Stimulated activated CD4-positive, alpha-beta T cell treated with anti-CD3 and anti-CD28 coated beads, Interleukin-12 subunit alpha, Interleukin-12 subunit beta, amount 100 ng/mL, for 4 hours (primary cell): ENCODE data around the gene RNF7.
"Not testable (repeated sequence)": the region's sequence is repeated elsewhere in the genome, so short reads cannot be mapped to it uniquely, and the experiment has no call there.

ENCODE experiments used
- DNase-seq: peaks from one replicate; pipeline ENCODE4 v3.0.0-alpha.2; 2020

RNF7 gene

DNA sequence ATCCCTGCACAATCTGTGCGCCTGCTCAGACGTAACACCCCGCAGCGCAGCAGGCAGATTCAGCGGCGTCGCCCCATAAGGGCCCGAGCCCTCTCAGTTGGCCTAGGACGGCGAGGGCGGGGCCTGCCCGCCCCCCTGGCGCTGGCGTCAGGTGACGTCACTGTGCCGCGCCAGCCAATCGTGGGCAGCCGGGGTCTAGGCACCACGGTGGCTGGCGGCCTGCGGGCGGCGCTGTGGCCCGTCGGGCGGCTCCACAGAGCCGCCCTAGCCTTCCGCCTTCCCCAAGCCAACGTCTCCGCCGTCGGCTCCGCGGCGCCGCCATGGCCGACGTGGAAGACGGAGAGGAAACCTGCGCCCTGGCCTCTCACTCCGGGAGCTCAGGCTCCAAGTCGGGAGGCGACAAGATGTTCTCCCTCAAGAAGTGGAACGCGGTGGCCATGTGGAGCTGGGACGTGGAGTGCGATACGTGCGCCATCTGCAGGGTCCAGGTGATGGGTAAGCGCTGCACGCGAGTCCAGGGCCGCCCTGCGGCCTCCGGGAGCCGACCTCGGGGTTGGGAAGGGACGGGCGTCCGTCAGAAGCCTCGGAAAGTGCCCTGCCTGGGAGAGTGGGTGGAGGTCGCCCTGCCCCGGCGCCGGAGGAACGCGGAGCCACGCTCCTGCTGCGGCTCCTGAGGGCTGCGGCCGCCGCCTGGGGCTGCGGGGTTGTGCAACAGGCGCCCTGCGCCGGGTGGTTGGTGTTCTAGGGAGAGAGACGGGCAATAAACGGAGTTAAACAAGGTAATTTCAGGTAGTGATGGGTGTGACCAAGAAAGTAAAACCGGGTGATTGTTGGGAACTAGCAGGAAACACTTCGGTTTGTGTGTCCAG is at the start of gene RNF7:
Gene RNF7, plus strand, starts transcription at position 277 of the 869 bp plus-strand sequence. Its CDS starts 44 bp downstream, at position 321.
- DNase-seq = peak; percentile 94

DNA sequence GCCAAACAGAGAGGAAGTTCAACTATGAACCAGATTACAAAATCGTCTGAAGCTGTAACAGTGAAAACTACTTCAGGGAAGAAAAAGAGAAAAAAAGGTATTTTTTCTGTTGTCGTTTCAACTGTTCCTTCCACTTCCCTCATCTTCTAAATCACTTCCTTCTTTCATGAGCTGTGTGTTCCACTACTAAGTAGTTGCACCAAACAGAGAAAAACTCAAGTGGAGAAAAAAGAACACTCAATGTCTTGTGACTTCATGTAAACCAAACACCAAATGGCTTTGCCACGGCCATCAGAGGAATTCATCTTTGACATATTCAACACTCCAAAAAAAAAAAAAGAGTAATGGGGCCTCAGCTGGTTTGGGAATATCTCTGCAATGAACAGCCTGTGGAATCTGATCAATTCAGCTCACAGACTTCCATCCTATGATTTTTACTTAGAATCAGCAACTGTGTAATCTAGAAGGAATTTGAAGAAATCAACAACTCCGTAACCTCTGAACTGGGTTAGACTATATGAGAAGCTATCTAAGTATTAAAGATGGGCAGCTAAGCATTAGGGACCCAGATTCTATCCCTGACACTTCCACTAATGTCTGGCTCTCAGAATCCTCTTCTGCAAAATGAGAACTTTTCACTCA is 47.5 kb upstream of the RNF7 start:
- no peak for DNase-seq

DNA sequence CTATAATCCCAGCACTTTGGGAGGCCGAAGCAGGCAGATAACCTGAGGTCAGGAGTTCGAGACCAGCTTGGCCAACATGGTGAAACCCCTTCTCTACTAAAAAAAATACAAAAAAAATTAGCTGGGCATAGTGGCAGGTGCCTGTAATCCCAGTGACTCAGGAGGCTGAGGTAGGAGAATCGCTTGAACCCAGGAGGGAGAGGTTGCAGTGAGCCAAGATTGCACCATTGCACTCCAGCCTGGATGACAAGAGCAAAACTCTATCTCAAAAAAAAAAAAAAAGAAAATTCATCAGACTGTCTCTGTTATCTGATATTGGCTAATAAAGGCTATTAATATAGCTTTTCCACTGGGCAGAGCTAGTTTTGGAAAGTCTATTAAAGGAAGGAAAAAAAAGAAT is 46.6 kb upstream of the RNF7 start:
- not testable (repeated sequence) for DNase-seq

DNA sequence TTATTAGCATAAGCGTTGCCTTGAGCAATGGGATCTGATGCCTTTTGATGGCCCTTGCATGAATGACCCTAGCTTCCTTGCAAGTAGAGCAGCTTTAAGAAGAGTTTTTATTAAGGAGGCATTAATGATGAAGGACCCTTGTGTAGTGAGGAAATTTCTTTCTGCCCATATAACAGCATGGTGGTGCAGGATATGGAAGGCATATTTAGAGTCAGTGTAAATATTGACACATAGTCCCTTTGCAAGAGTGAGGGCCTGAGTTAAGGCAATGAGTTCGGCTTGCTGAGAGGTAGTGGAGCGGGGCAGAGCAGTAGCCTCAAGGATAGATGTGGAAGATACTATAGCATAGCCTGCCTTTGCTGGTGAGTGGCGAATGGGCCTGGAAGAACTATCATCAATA is 45.1 kb upstream of the RNF7 start:
- DNase-seq = not testable (repeated sequence)

DNA sequence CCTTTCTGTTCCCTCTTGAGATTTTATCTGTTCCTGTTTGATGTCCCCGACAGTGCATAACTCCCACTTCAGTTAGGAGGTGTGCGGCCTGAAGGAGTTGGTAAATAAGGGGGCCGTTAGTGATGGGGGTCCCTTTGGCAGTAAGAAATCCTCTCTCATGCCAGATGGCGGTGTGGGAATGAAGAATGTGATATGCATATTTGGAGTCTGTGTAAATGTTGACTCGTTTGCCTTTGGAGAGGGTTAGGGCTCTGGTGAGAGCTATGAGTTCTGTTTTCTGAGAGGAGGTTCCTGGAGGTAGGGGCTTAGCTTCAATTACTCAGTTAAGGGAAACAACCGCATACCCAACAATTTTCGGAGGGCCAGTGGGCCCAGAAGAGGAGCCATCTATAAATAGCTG is 38.8 kb upstream of the RNF7 start:
- no peak for DNase-seq

DNA sequence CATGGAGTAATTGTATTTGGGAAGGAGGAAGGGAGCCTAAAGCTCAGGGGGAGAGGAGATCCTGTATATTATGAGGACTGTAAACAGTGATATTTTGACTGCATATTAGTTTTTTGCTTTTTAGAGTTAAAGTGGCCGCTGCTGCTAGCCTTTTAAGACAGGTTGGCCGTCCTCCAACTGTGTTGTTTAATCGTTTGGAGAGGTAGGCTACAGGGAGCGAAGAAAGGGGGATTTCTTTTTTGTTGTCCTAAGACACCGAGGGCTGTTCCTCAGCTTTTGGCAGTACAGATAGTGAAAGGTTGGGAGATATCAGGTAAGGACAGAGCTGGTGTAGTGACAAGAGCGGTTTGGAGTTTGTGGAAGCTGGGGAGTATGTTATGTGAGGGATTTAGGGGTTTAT is 38.2 kb upstream of the RNF7 start:
- DNase-seq = no peak

DNA sequence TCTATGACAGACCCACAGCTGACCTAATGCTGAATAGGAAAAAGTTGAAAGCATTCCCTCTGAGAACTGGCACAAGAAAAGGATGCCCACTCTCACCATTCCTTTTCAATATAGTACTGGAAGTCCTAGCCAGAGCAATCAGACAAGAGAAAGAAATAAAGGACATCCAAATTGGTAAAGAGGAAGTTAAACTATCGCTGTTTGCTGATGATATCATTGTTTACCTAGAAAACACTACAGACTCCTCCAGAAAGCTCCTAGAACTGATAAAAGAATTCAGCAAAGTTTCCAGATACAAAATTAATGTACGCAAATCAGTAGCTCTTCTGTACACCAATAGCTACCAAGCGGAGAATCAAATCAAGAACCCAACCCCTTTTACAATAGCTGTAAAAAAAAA is 34.7 kb upstream of the RNF7 start:
- not testable (repeated sequence) for DNase-seq

DNA sequence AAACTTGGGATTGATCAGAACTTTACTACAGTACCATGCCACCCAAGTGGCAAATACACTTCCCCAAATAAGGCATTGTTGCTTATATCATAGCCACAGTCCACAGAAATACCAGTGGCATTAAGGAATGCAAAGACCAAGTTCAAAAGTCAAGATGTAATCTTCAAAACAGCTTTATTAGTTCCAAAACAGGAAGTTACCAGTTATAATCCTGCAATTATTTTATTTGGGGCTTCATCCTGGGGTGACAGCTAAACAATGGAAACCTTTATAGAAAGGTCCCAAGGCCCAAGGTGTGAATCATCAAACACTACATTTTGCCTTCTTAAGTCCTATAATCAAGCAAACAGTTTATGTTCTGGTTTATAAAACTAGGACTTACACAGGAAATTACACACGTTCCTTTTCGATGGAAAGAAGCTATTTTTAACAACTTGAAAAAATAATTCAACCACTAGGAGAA is 30.3 kb upstream of the RNF7 start:
- no peak for DNase-seq

DNA sequence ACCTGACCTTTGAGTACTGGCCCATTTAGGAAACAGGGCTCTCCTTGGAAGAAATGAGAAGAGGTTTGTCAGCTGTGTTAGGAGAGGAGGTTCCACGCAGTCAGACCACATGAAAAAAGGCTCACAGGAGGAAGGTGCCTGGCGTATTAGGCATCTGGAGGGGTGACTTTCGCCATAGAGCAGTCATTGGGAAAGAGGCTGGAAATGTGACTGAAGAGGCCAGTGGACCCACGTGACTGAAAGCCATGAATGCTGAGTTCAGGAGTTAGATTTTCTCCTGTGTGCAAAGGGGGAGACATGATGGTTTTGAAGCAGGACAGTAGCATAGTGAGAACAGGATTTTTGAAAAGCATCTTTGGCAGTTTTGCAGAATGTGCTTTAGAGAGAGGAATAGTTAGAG is 29.7 kb upstream of the RNF7 start:
- DNase-seq = no peak

DNA sequence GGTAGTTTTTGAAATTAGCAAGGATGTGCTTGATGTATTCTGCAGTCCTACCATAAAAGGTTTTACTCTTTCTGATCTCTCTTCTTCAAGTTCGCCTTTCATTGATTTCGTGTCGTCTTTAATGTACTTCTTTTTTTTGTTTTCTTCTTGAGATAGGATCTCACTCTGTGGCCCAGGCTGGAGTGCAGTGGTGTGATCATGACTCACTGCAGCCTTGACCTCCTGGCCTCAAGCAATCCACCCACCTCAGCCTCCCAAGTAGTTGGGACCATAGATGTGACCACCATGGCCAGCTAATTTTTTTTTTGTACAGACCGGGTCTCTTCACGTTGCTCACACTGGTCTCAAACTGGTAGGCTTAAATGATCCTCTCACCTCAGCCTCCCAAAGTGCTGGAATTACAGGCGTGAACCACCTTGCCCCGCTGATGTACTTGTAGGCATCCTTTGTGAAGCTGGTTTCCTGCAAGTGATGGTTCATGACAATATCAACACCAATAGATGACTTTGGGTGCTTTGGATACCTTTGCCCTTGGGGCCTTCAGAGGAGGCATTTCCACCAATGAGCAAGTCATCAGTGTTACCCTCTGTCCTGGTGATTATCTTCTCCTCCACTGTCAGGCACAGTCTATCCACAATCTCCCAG is 28.9 kb upstream of the RNF7 start:
- DNase-seq = no peak

DNA sequence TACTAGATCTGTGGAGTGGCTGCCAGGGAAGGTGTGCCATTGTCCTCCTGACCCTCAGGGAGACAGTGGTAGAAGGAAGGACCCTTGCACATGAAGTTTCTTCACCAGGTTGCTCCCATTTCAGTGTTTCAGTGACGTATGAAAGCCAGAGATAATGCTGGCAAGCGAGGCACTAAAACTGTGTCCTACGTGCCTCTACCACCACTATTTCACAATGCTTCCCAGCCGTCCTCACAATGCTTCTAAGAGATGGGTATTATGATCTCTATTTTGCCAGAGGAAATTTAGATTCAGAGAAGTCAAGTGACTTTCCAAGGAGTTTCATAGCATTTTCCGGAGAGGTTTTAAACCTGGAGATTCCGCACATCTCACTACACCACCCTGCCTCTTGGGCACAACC is 28.0 kb upstream of the RNF7 start:
- no peak for DNase-seq

DNA sequence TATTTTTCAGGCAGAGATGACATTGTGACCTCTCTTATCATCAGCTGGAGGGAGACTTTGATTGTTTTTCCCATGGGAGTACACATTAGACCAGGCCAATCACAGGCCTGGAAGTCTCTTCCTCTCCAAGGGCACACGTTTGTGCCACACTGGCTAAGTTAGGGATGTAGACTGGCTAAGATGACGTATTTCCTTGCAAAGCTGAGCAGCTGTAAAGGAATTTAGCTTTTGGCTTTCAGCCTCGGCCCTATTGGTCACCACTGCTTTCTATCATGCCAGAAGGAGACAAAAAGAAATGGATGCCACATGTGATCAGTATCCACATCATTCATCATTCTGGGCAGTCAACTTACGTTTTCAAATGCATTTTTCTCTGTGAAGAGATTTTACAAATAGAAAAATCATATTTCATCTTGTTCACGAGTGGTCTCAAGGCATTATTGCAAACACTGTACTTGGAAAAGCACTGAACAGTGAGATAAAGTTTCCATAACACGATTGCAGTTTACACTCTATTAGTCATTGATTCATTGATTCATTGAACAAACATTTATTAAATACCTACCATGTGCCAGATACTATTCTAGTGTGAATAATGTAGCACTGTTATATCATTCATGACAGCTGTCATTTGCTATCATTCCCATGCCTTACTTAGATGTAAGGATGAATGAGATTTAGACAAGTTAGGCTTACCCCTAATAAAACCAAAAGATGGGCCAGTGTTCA is 27.0 kb upstream of the RNF7 start:
- no peak for DNase-seq

DNA sequence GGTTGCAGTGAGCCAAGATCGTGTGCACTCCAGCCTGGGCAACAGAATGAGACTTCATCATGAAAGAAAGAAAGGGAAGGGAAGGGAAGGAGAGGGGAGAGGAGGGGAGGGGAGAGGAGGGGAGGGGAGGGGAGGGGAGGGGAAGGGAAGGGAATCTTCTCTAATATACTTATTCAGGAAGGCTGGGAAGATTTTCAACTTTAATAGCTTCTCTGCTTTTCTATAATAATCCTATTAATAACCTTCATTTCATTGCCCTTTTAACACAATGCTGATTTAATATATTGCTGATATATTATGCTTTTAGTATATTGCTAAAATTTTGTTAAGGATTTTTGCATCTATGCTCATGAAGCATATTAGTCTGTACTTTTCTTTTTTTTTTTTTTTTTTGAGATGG is 23.4 kb upstream of the RNF7 start:
- no peak for DNase-seq

DNA sequence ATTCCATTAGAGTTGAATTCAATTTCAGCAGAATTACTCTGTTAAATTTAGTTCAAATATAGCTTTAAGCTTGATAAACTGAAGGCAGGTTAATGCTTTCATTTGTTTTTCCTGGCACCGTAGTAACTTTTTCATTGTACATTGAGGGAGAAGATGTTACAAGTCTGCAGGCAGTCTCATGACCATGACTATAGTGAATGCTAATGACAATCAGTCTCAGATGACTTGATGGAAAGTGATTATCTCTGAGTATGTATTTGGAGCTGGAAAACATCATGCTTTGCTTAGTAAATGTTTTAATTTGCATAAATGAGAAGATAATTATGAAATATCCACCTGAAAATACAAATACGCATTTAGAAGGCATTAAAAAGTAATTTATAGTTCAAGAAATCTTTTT is 16.0 kb upstream of the RNF7 start:
- no peak for DNase-seq

DNA sequence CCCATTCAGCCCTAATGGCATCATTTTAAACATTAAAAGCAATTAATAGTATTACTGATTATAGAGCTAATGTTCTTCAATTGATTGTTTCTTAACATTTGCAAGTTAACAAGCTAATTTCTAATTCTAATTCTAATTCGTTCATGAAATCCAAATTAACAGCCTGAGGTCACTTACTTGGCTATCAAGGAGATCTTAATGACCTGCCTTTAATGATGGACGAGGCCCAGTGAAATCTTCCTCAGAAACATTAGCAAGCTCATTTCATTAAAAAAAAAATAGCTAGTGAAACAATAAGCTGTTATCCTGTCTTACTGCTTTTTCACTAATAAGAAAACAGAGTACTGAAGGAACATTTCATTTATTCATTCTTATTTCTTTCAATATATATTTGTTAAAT is 15.4 kb upstream of the RNF7 start:
- DNase-seq = no peak

DNA sequence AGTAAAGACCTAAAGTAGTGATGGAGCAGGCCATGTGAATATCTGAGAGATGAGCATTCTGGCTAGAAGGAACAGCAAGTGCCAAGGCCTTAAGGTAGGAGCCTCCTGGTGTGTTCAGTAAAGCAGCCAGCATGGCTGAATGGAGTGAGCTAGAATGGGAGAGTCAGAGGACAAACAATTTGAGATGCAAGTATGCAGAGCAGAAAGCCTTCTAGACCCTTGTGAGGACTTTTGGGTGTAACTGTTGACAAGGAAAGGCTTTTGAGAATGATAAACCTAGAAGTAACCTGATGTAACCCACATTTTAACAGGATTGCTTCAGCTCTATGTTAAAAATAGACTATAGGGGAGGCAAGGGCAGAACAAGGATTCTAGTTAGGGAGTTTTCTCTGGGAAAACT is 14.8 kb upstream of the RNF7 start:
- DNase-seq = no peak

DNA sequence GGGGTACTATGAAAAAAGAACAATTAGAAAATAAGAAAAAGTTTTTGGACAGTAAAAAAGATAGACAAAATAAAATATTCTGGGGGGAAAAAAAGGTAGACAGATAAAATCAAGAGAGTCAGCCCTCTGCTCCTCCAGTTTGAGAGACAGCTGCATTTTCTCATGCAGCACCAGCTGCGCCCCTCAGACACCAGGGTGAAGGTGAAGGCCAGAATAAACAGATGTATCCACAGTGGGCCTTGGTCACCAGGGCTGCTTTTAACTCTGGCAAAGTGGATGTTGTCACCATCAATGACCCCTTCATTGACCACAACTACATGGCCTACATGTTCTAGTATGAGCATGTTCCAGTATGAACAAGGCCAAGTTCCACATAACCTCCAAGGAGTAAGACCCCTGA is 13.9 kb upstream of the RNF7 start:
- DNase-seq = no peak

DNA sequence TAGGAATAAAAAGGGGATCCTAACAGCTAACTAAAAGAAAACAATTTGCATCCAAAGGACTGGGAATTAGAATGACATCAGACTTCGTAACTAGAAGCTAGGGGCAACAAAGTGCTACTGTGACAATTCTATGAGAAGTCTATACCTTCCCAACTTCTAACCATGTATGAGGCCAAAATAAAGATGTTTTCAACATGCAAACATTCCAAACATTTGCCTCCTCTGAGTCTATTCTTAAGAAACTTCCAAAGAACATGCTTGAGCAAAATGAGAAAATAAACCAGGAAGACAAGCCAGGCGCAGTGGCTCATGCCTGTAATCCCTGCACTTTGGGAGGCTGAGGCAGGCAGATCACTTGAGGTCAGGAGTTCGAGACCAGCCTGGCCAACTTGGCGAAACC is 13.1 kb upstream of the RNF7 start:
- no peak for DNase-seq

DNA sequence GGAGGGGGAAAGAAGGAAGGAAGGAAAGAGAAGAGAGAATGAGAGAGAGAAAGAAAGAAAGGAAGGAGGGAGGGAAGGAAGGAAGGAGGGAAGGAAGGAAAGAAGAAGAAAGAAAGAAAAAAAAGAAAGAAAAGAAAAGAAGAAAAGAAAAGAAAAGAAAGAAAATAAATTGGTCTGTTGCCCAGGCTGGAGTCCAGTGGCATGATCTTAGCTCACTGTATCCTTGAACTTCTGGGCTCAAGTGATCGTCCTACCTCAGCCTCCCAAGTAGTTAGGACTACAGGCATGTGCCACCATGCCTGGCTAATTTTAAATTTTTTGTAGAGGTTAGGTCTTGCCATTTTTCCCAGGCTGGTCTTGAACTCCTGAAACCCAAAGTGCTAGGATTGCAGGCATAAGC is 11.6 kb upstream of the RNF7 start:
- DNase-seq = no peak

DNA sequence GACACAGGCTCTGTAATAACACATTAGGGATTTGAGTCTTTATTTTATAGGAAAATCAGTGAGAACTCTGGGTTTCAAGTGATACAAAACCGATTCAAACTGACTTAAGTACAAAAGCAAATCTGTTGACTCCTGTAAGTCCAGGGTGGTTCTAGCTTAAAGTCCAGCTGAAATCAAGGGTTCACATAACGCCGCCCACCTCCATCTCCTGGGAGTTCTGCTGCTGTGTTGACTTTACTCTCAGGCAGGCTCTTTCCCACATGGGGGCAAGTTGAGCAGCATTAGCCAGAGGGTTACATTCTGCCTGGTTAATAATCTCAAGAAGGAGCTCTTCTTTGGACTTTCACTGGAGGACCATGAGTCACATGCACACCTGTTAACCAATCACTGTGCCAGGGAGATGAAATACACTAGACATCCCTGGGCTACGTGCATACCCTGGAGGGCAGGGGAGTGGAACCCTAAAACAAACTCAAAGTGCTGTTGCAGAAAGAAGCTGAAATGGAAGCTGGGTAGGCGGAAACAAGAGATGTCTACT is 9.7 kb upstream of the RNF7 start:
- DNase-seq = no peak

DNA sequence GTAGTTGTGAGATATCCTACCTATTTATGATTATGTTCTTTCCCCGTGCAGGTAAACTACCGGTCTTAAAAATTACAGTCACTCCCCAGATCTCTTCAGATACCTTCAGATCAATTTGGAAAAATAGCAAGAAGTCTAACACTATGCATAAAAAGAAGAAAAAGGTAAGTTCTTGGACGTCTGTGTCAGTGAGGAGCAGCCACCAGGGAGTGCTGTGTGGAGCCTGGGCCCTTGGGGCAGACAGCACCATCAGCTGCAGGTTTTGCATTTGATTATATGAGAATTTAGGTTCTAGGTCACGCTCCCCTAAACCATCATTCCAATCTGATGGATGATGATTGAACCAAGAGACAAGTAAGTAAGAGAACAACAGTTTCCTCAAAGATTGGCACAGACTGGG is 8.9 kb upstream of the RNF7 start:
- no peak for DNase-seq

DNA sequence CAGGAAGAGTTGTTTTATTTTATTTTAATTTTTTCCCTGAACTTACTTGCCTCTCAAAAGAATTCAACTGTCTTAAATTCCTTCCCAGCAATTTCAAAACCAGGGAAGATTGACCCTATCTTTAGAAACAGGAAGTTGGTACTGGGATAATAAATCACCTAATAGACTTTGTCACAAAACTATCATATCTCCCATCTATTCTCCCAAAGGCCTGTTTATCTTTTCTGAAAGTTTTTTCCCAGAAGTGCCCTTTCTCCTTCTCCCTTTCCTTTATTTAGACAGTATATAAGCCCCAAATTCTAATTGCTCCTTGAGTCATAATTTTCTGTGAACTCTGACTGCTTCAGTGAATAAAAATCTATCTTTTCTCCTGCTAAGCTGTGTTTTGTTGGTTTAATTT is 2.9 kb upstream of the RNF7 start:
- DNase-seq = no peak
